ENCODE data around the gene TMEM141.
"Not testable (repeated sequence)": the region's sequence is repeated elsewhere in the genome, so short reads cannot be mapped to it uniquely, and the experiment has no call there.

TMEM141 gene

GRCh38 chr9:136831002-136831719 is 40.0 kb downstream of the TMEM141 start:
- no peak for DNase-seq (ENCODE audit: low read depth in 1 of 2, low spot score in 1 of 2)

- no peak for DNase-seq (ENCODE audit: low read depth in 1 of 2, low spot score in 1 of 2)
Observed at GRCh38 chr9:136831720-136832104, 40.6 kb downstream of the TMEM141 start.

GRCh38 chr9:136832581-136832980 is 41.4 kb downstream of the TMEM141 start:
- DNase-seq (ENCODE audit: low read depth in 1 of 2, low spot score in 1 of 2) = no peak

GRCh38 chr9:136833381-136834048 is 42.4 kb downstream of the TMEM141 start:
- not testable (repeated sequence) for DNase-seq (ENCODE audit: low read depth in 1 of 2, low spot score in 1 of 2)

- DNase-seq (ENCODE audit: low read depth in 1 of 2, low spot score in 1 of 2) = no peak
Observed at GRCh38 chr9:136835162-136835931, 44.2 kb downstream of the TMEM141 start.

GRCh38 chr9:136835932-136836904 is 45.1 kb downstream of the TMEM141 start:
- no peak for DNase-seq (ENCODE audit: low read depth in 1 of 2, low spot score in 1 of 2)

- DNase-seq (ENCODE audit: low read depth in 1 of 2, low spot score in 1 of 2) = no peak
Observed at GRCh38 chr9:136837146-136837855, 46.2 kb downstream of the TMEM141 start.

- not testable (repeated sequence) for DNase-seq (ENCODE audit: low read depth in 1 of 2, low spot score in 1 of 2)
Observed at GRCh38 chr9:136837856-136838277, 46.7 kb downstream of the TMEM141 start.

GRCh38 chr9:136838314-136839228 is 47.4 kb downstream of the TMEM141 start:
- no peak for DNase-seq (ENCODE audit: low read depth in 1 of 2, low spot score in 1 of 2)

- no peak for DNase-seq (ENCODE audit: low read depth in 1 of 2, low spot score in 1 of 2)
Observed at GRCh38 chr9:136839229-136840139, 48.3 kb downstream of the TMEM141 start.

GRCh38 chr9:136840140-136840876 is 49.2 kb downstream of the TMEM141 start:
- DNase-seq (ENCODE audit: low read depth in 1 of 2, low spot score in 1 of 2) = no peak

GRCh38 chr9:136840877-136841645 is 49.9 kb downstream of the TMEM141 start:
- DNase-seq (ENCODE audit: low read depth in 1 of 2, low spot score in 1 of 2) = no peak

- not testable (repeated sequence) for DNase-seq (ENCODE audit: low read depth in 1 of 2, low spot score in 1 of 2)
Observed at GRCh38 chr9:136841646-136842379, 50.7 kb downstream of the TMEM141 start.

- DNase-seq (ENCODE audit: low read depth in 1 of 2, low spot score in 1 of 2) = peak; percentile 66 to 72
Observed at GRCh38 chr9:136842380-136842948, 51.3 kb downstream of the TMEM141 start, which contains the start of gene AJM1. TSS of gene AJM1 (plus strand) at chr9:136842478. CDS start at chr9:136844415, 1,937 bp downstream.
